ENCODE measurements around the gene PIMREG.

Gene PIMREG

DNA sequence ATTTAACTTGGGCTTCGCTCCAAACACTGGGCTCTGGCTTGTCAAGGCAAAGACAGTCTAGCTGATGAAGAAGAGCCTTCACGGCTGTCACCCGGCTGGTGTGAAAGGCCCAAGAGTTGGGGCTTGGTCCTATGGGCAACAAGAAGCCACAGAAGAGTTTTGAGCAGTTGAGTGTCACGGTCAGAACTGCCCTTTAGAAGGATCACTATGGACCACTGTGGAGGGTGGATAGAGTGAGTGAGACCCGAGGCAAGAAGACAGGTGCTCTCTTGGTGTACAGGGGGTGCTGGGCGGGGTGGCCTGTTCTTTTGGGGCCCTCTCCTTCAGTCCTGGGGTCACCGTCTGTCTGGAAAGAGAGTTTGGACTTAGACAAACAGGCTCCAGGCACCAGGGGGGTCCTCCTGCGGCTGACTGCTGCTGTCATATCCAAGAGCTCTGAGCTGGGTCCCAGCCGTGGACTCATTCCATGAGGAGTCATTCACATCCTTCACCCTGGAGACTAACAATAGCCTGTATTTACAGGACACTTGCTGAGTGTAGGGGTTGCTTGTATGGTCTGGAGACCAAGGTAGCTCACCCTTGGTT is 2.4 kb downstream of the PIMREG start:
- in situ Hi-C loops (cut with HindIII; ENCODE audit: low pct_unique_long_range_greater_than_20kb, low sequenced_read_pairs): no loop called here
- no peak for TF ChIP-seq JUND (IDR thresholded peaks at IDR 0.05; ENCODE audit: low read depth)
- DNase-seq (ENCODE audit: low read depth in 1 of 2, low spot score in 1 of 2): no peak

DNA sequence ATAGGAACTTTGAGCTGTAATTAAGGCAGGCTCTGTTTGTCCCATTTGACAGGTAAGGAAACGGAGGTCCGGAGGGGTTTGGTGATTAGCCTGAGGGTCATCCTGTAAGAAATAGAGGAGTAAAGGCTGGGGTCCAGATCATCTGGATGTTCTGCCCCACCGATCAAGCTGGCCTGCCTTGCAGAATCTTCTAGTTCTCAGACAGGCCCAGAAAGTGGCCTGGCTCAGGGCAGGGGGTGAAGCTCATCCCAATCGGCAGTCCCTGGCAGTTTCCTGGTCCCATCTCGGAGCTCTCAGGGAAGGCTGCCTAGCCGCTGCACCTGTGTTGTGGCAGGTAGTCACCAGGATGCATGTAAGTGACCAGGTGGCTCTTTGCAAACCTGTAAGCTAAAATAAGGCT is 4.2 kb downstream of the PIMREG start:
- no peak for DNase-seq (ENCODE audit: low read depth in 1 of 2, low spot score in 1 of 2)
- in situ Hi-C loops (cut with HindIII; ENCODE audit: low pct_unique_long_range_greater_than_20kb, low sequenced_read_pairs): no loop called here
- no peak for TF ChIP-seq JUND (IDR thresholded peaks at IDR 0.05; ENCODE audit: low read depth)

DNA sequence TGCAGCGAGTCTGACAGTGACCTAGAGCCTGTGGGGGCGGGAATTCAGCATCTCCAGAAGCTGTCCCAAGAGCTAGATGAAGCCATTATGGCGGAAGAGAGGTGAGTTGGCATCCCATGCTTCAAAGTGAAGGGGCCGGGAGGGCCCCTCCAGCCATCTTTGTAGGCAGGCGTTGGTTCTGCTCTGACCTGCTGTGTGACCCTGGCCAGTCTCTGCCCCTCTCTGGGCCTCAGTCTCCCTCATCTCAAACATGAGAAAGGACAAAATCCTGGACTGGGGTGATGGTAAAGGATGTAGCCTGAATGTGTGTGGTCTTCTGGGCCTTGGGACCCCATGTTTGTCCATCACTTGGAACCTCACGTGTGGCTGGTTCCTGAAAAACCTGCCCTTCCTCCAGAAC is 5.1 kb downstream of the PIMREG start:
- TF ChIP-seq JUND (IDR thresholded peaks at IDR 0.05; ENCODE audit: low read depth): no peak
- no peak for DNase-seq (ENCODE audit: low read depth in 1 of 2, low spot score in 1 of 2)
- in situ Hi-C loops (cut with HindIII; ENCODE audit: low pct_unique_long_range_greater_than_20kb, low sequenced_read_pairs): no loop called here

DNA sequence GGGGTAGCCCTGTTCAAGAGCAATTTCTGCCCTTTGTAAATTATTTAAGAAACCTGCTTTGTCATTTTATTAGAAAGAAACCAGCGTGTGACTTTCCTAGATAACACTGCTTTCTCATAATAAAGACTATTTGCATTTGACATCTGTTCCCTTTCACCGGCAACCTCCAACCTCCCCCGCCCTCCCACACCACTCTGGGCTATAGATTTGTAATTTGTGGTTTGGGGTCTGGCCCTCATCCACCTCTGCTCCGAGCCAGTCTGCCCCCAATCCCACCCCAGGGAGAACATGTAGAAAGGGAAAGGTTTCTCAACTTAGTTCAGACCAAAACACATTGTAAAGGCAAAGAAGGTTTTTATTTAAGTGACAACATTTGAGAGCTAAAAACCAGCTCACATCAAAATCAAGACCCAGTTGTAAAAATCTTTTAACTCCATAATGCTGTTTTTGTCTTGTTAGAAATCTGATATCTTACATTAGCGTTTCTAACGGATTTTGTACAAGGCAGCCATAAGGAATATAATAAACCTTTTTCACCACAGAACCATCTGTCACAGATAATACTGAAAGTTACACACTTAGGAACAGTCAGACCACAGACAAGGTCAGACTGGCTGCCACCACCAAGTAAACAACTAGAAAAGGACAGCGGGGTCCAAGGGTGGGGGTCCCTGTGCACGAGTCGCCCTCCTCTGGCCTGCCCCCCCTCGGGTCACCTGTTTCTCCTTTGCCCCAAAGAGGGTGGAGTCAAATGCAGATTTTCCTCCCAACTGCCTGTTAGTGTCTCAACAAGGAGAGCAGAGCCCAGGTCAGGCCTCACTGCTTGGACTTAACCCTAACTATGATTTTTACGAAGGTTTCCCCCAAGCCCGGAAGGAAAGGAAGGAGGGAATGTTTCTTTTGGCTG is 6.9 kb downstream of the PIMREG start:
- DNase-seq (ENCODE audit: low read depth in 1 of 2, low spot score in 1 of 2): no peak
- in situ Hi-C loops (cut with HindIII; ENCODE audit: low pct_unique_long_range_greater_than_20kb, low sequenced_read_pairs): no loop called here
- TF ChIP-seq JUND (IDR thresholded peaks at IDR 0.05; ENCODE audit: low read depth): no peak

DNA sequence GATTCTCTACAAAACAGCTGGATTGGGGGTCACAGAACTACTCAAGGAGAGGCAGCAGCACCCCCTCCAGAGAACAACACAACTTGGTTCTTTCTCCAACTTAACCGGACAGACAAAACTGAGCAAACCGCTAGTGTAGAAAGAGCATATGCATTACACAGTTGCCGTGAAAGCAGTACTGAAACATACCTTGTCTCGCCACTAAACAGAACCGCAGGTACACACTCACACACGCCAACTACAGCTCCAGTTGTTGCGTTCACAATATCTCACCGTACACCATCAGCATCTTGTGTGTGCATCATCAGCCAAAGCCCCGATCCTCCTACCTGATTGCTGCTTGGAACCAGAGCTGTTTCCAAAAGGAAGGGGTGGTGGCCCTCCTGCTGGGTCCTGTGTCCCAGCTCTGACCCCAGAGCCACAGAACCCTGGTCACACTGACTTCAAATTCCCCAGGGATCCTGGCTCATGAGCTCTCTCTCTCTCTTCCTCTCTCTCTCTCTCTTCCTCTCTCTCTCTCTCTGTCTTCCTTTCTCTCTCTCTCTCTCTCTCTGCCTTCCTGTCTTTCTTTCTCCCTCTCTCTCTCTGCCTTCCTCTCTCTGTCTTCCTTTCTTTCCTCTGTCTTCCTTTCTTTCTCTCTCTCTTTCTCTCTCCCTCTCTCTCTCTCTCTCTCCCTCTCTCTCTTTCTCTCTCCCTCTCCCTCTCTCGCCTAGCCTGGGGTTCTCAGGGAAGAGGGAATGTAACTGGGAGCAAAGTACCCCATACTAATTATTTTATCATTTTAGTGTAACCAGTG is 8.4 kb downstream of the PIMREG start:
- no peak for DNase-seq (ENCODE audit: low read depth in 1 of 2, low spot score in 1 of 2)
- in situ Hi-C loops (cut with HindIII; ENCODE audit: low pct_unique_long_range_greater_than_20kb, low sequenced_read_pairs): no loop called here
- no peak for TF ChIP-seq JUND (IDR thresholded peaks at IDR 0.05; ENCODE audit: low read depth)

- no peak for DNase-seq (ENCODE audit: low read depth in 1 of 2, low spot score in 1 of 2)
- no peak for TF ChIP-seq JUND (IDR thresholded peaks at IDR 0.05; ENCODE audit: low read depth)
- in situ Hi-C loops (cut with HindIII; ENCODE audit: low pct_unique_long_range_greater_than_20kb, low sequenced_read_pairs): no loop called here
Observed at GRCh38 chr17:6453279-6454024, 9.2 kb downstream of the PIMREG start.

- in situ Hi-C loops (cut with HindIII; ENCODE audit: low pct_unique_long_range_greater_than_20kb, low sequenced_read_pairs): no loop called here
- DNase-seq (ENCODE audit: low read depth in 1 of 2, low spot score in 1 of 2): no peak
- TF ChIP-seq JUND (IDR thresholded peaks at IDR 0.05; ENCODE audit: low read depth): no peak
Observed at GRCh38 chr17:6454495-6455320, 10.5 kb downstream of the PIMREG start.

- in situ Hi-C loops (cut with HindIII; ENCODE audit: low pct_unique_long_range_greater_than_20kb, low sequenced_read_pairs): no loop called here
- DNase-seq (ENCODE audit: low read depth in 1 of 2, low spot score in 1 of 2): no peak
- TF ChIP-seq JUND (IDR thresholded peaks at IDR 0.05; ENCODE audit: low read depth): no peak
Observed at GRCh38 chr17:6455321-6455705, 11.1 kb downstream of the PIMREG start.

DNA sequence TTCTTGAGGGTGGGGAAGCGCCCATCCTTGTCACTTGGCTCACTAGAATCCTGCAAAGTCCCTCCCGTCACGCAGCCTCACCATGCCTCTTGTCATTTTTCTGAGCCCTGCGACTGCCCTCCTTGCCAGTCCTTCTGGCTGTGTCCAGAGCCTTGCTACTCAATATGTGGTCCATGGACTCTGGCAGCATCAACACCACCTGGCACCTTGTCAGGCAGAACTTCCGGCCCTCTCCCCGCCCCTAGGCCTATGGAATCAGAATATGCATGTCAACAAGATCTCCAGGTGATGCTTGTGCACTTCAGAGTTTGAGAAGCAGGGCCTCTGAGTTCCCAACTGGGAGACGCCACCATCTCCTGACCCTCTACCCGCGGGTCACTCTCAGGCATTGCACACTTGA is 12.1 kb downstream of the PIMREG start:
- DNase-seq (ENCODE audit: low read depth in 1 of 2, low spot score in 1 of 2): no peak
- in situ Hi-C loops (cut with HindIII; ENCODE audit: low pct_unique_long_range_greater_than_20kb, low sequenced_read_pairs): no loop called here
- no peak for TF ChIP-seq JUND (IDR thresholded peaks at IDR 0.05; ENCODE audit: low read depth)

GRCh38 chr17:6456914-6457687 is 12.8 kb downstream of the PIMREG start:
- in situ Hi-C loops (cut with HindIII; ENCODE audit: low pct_unique_long_range_greater_than_20kb, low sequenced_read_pairs): no loop called here

More at GRCh38 chr17:6456914-6457687, 12.8 kb downstream of the PIMREG start:
- DNase-seq (ENCODE audit: low read depth in 1 of 2, low spot score in 1 of 2): no peak
- TF ChIP-seq JUND (IDR thresholded peaks at IDR 0.05; ENCODE audit: low read depth): no peak
